ENCODE measurements around the gene TXNDC16. TPM values are rescaled to one million over a fixed set of nuclear protein-coding genes. Genes with fewer than 3 reads are reported as not detected.

The TXNDC16 gene
- total RNA-seq, 4 donors from 2014 or later = 7.2 to 18.8 (median 14.7) TPM

DNA sequence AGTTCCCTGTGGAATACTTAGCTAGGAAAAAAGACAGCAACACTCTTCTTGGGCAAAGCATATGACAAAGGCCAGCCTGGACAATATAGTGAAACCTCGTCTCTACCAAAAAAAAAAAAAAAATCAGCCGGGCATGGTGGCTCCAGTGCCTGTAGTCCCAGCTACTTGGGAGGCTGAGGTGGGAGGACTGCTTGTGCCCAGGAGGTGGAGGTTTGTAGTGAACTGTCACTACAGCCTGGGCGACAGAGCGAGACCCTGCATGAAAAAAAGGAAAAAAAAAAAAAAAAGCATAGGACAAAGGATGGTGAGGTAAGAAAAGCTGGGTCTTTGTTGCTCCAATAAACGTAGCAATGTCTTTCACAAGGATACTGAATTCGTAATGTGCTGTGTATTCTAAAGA lies 1.1 kb downstream of the TXNDC16 start:
- Histone ChIP-seq H3K27me3 (no peaks in the 10 kb centered on the region), H3K9me3 (no peaks in the 10 kb centered on the region), H3K36me3 (peaks cover 0 to 4% (median 0%) of the 10 kb centered on the region in 3 donors), H3K27ac (peak overlapping the region in 1 of 4 donors; percentile 94), H3K4me3 (peak overlapping the region; percentile 77 to 98 (median 88)), H3K4me1 (peaks cover 0 to 40% (median 12%) of the 10 kb centered on the region in 4 donors)
- TF ChIP-seq EP300 (IDR thresholded peaks at IDR 0.05) = no peak
- TF ChIP-seq, protein P1, sequence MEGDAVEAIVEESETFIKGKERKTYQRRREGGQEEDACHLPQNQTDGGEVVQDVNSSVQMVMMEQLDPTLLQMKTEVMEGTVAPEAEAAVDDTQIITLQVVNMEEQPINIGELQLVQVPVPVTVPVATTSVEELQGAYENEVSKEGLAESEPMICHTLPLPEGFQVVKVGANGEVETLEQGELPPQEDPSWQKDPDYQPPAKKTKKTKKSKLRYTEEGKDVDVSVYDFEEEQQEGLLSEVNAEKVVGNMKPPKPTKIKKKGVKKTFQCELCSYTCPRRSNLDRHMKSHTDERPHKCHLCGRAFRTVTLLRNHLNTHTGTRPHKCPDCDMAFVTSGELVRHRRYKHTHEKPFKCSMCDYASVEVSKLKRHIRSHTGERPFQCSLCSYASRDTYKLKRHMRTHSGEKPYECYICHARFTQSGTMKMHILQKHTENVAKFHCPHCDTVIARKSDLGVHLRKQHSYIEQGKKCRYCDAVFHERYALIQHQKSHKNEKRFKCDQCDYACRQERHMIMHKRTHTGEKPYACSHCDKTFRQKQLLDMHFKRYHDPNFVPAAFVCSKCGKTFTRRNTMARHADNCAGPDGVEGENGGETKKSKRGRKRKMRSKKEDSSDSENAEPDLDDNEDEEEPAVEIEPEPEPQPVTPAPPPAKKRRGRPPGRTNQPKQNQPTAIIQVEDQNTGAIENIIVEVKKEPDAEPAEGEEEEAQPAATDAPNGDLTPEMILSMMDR (IDR thresholded peaks at IDR 0.05) = no peak
- no peak for TF ChIP-seq POLR2A (IDR thresholded peaks at IDR 0.05)
- DNase-seq (ENCODE audit: low spot score in 2 of 2) = no peak
- 50 to 55% methylated on average over 6 of the region's 6 CpGs for WGBS, 2 donors

DNA sequence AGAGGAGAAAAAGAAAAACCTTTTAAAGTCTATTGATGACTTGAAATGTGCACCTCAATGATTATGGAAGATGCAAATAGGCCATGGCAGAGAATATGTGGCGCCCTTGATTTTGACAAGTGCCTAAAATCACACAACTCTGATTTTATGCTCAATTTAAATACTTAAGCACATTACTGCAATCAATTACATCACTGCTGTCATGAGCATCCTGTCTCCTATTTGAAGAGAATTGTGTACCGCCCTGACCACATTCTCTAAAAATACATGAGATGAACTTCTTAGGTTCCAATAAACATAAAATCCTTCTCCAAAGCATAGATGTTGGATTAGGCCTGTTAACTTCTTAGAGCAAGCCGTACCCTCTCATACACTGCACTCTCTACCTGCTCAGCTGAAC lies 1.6 kb downstream of the TXNDC16 start:
- Histone ChIP-seq H3K27me3 (no peaks in the 10 kb centered on the region), H3K36me3 (peaks cover 0 to 4% (median 0%) of the 10 kb centered on the region in 3 donors), H3K4me3 (no peak overlapping the region), H3K9me3 (no peaks in the 10 kb centered on the region), H3K4me1 (peaks cover 0 to 45% (median 12%) of the 10 kb centered on the region in 4 donors), H3K27ac (no peak overlapping the region)
- TF ChIP-seq, protein P1 (IDR thresholded peaks at IDR 0.05) = no peak
- TF ChIP-seq EP300 (IDR thresholded peaks at IDR 0.05) (no peak), POLR2A (IDR thresholded peaks at IDR 0.05) (no peak)
- DNase-seq (ENCODE audit: low spot score in 2 of 2) = no peak
- 97 to 98% methylated on average over 3 of the region's 3 CpGs for WGBS, 2 donors

DNA sequence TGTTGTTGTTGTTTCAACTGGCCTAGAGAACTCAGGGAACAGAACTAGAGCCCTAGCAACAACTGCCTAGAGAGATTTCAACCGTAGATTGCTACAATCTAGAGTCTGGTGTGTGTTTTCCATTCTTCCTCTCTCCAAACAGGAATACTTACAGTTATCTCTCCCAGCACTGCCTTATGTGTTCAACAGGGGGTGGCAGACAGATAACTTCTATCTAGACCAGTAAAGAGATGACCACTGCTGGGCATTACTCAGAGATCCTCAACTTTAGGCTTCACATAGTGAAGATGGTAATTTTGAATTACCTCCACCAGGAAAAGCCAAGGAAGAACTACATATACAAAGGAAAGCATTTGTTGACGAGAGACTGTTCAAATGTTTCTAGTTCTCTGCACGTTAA lies 4.8 kb downstream of the TXNDC16 start:
- Histone ChIP-seq H3K27me3 (no peaks in the 10 kb centered on the region), H3K36me3 (peaks cover 0 to 4% (median 0%) of the 10 kb centered on the region in 3 donors), H3K9me3 (no peaks in the 10 kb centered on the region), H3K4me1 (peaks cover 0 to 37% (median 3%) of the 10 kb centered on the region in 4 donors), H3K27ac (no peak overlapping the region), H3K4me3 (no peak overlapping the region)
- TF ChIP-seq POLR2A (IDR thresholded peaks at IDR 0.05) (no peak), EP300 (IDR thresholded peaks at IDR 0.05) (no peak)
- TF ChIP-seq, protein P1 (IDR thresholded peaks at IDR 0.05) = no peak
- 88 to 94% methylated on average over 3 of the region's 3 CpGs for WGBS, 2 donors
- DNase-seq (ENCODE audit: low spot score in 2 of 2) = no peak

DNA sequence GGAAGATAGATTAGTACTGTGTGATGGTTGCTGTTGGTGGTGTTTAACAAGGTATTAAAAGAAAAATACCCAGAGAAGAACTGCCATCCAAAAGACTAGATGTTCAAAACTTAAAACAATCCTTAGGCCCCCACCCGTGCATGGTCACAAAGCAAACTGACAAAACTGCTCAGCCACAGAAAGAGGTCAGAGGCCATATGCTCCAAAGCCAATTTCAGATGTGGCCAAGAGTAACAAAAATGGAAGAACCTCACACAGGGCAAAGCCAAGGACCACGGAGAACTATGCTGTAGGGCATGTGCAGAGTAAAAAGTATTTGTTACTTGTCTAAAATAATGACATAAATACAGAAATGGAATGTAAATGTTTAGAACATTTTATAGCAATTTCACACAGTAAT lies 5.3 kb downstream of the TXNDC16 start:
- no peak for DNase-seq (ENCODE audit: low spot score in 2 of 2)
- no peak overlapping the region for H3K4me3 ChIP-seq

DNA sequence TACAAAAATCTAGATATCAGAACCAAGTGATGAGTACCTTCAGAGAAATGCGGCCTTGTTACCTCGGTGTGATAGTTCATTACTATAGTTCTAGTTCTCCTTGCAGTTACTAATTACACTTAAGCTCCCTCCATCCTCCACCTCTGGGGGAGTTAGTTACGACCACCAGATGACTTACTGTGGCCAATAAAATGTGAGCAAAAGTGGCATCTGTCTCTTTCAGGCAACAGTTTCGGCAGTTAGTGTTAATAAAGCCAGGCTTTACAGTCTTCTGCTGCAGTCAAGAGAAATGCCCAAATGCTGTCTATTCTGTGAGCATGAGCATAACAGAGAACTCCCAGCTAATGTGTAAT lies 6.0 kb downstream of the TXNDC16 start:
- no peak for DNase-seq (ENCODE audit: low spot score in 2 of 2)
- Histone ChIP-seq H3K4me1 (peaks cover 0 to 34% (median 2%) of the 10 kb centered on the region in 4 donors), H3K27me3 (no peaks in the 10 kb centered on the region), H3K27ac (no peak overlapping the region), H3K36me3 (peaks cover 0 to 4% (median 0%) of the 10 kb centered on the region in 3 donors), H3K4me3 (no peak overlapping the region), H3K9me3 (no peaks in the 10 kb centered on the region)
- TF ChIP-seq POLR2A (IDR thresholded peaks at IDR 0.05) (no peak), EP300 (IDR thresholded peaks at IDR 0.05) (no peak)
- TF ChIP-seq, protein P1 (IDR thresholded peaks at IDR 0.05) = no peak
- WGBS, 2 donors = 77 to 82% methylated on average over 4 of the region's 4 CpGs

More for the DNA sequence above, 5.3 kb downstream of the TXNDC16 start:
- Histone ChIP-seq H3K4me1 (peaks cover 0 to 37% (median 3%) of the 10 kb centered on the region in 4 donors), H3K27ac (no peak overlapping the region), H3K9me3 (no peaks in the 10 kb centered on the region), H3K27me3 (no peaks in the 10 kb centered on the region), H3K36me3 (peaks cover 0 to 4% (median 0%) of the 10 kb centered on the region in 3 donors)
- TF ChIP-seq, protein P1 (IDR thresholded peaks at IDR 0.05) = no peak
- TF ChIP-seq EP300 (IDR thresholded peaks at IDR 0.05) = no peak
- no peak for TF ChIP-seq POLR2A (IDR thresholded peaks at IDR 0.05)
- WGBS, 2 donors = 32 to 34% methylated on average over 2 of the region's 2 CpGs
